NOMO-1 (cell line): ENCODE data around the gene DGCR8.
"Not testable (repeated sequence)": the region's sequence is repeated elsewhere in the genome, so short reads cannot be mapped to it uniquely, and the experiment has no call there.

Experiments
- DNase-seq, 2 experiments: peaks; one replicate each; lab custom pipeline; 2025; ENCODE audit not compliant: unreplicated experiment in 2 of 2; lab: John Stamatoyannopoulos, UW

DGCR8 gene

GRCh38 chr22:20065896-20066616 lies 14.0 kb upstream of the DGCR8 start:
- no peak for DNase-seq

- DNase-seq = no peak
Measured at GRCh38 chr22:20066617-20067383, 13.2 kb upstream of the DGCR8 start.

- not testable (repeated sequence) for DNase-seq
Measured at GRCh38 chr22:20067384-20067682, 12.7 kb upstream of the DGCR8 start.

- DNase-seq = no peak
Measured at GRCh38 chr22:20068640-20069039, 11.4 kb upstream of the DGCR8 start.

GRCh38 chr22:20069331-20070042 lies 10.6 kb upstream of the DGCR8 start:
- DNase-seq = no peak

GRCh38 chr22:20071524-20071972 lies 8.5 kb upstream of the DGCR8 start:
- DNase-seq = no peak

GRCh38 chr22:20076627-20077172 lies 3.3 kb upstream of the DGCR8 start:
- no peak for DNase-seq

GRCh38 chr22:20080445-20080775 lies 369 bp downstream of the DGCR8 start:
- DNase-seq = peak; percentile 24 to 50

- peak in 1 of 2 experiments; percentile 27 for DNase-seq
Measured at GRCh38 chr22:20080776-20081654, 974 bp downstream of the DGCR8 start.

- no peak for DNase-seq
Measured at GRCh38 chr22:20083157-20083890, 3.3 kb downstream of the DGCR8 start.

GRCh38 chr22:20083891-20084546 lies 4.0 kb downstream of the DGCR8 start:
- DNase-seq = no peak

- DNase-seq = no peak
Measured at GRCh38 chr22:20084547-20085413, 4.7 kb downstream of the DGCR8 start.

- DNase-seq = no peak
Measured at GRCh38 chr22:20085651-20086050, 5.6 kb downstream of the DGCR8 start.

- no peak for DNase-seq
Measured at GRCh38 chr22:20086101-20086599, 6.1 kb downstream of the DGCR8 start.

GRCh38 chr22:20086763-20087162 lies 6.7 kb downstream of the DGCR8 start:
- no peak for DNase-seq

GRCh38 chr22:20087319-20088262 lies 7.5 kb downstream of the DGCR8 start:
- DNase-seq = no peak

- DNase-seq = no peak
Measured at GRCh38 chr22:20088263-20088648, 8.2 kb downstream of the DGCR8 start.
